HG02973 (cell line): ENCODE data around the gene CSNK2B.

Source experiments
- ATAC-seq: cut with Tn5 transposase; IDR thresholded peaks from one replicate; pipeline ENCODE4 v1.9.1; 2021; ENCODE audit warnings: moderate library complexity; ENCODE audit not compliant: unreplicated experiment

CSNK2B gene

DNA sequence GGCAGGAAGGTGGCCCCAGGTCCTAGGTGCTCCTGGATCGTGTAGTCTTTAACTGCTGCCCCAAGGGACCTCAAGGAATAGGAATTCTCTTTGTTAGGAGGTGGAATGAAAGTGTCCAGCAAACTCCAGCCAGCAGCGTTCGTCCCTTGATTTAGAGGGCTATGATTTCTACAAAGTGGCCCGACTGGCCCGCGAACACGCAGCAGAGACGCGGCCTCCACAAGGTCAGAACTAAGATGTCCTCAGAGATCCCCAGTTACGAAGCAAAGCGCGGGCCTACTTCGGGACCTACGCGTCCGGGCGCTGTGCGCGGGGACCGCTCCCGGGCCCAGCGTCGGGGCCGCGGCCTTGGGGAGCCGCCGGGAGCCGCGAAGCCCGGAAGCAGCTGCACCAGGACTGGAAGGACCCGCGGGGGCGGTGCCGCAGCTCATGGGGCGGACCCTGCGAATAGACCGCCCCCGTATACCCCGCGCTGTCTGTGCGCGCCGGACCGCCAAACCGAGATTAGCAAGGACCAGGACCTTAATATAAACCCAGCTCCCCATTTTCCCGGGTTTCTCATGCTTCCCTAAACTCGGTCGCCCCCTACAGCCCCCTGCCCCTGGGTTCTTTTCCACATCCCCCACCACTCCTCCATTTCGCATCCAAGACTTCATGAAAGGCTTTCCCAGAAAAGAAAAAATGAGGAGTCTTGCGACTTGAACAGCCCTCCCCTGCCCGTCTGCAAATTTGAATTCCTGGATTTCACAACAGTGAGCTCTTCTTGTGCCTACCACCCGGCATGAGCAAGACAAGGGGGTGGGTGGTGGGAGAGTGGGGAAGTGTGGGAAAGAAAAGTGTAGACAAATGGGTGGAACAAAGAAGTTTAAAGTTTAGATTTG lies 5.3 kb upstream of the CSNK2B start, which contains the start of gene C6orf47:
Gene C6orf47 (minus strand): TSS at position 398 of the 881 bp plus-strand sequence. CDS start 831 bp downstream, outside the sequence.
- ATAC-seq: peak; percentile 38

DNA sequence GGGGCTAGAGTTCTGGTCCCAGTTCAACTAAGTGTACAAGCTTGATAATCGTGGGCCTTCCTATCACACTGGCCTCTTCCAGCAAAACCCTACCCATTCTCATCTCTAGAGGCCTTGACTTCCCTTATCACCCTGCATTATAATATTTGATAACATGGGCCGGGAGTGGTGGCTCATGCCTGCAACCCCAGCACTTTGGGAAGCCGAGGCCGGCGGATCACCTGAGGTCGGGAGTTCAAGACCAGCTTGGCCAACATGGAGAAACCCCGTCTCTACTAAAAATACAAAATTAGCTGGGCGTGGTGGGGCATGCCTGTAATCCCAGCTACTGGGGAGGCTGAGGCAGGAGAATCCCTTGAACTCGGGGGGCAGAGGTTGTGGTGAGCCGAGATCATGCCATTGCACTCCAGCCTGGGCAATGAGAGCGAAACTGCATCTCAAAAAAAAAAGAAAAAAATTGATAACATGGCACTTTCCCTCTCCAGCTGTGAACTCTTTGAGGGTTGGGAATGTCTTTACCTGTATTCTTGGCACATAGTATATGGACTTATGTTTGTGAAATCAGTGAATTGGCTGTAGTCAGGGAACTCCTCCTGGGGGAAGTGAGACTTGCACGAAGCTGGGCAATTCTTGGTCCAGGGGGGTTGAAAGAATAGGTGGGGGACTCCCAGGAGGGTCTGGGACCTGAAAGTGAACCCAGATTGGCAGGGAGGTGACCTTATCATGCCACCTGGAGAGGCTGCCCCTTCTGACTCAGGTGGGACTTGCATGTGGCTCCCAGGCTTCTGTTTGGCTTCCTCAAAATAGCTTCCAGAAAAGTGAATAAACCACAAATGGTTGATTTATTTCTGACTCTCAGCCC lies 4.4 kb upstream of the CSNK2B start:
- no peak for ATAC-seq

DNA sequence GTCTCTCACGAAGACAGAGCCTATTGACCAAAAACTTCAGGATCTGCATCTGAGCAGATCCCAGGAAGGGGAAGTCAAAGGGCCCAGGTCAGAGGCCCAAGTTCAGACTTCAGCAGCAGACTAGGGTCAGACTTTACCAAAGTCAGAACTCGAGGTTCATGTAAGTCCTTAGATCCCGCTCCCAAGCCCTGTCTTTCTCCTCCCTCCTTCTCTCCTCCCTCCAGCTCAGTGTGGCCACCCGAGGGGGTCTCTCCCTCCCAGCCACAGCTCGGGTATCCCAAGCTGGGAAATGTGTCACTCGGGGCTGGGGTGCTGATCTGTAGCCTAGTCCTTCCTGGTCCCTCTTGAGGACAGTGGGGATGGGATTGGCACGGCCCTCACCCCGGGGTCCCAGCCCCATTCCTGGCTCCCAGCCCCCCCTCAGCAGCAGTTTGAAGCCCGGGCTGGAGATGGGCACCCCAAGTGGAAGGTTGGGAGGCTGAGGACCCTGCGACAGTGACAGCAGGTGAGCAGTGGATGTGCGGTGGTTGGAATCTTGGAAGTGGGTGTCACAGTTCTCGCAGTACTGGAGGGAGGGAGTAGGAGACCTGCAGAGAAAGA lies 3.7 kb upstream of the CSNK2B start:
- no peak for ATAC-seq

DNA sequence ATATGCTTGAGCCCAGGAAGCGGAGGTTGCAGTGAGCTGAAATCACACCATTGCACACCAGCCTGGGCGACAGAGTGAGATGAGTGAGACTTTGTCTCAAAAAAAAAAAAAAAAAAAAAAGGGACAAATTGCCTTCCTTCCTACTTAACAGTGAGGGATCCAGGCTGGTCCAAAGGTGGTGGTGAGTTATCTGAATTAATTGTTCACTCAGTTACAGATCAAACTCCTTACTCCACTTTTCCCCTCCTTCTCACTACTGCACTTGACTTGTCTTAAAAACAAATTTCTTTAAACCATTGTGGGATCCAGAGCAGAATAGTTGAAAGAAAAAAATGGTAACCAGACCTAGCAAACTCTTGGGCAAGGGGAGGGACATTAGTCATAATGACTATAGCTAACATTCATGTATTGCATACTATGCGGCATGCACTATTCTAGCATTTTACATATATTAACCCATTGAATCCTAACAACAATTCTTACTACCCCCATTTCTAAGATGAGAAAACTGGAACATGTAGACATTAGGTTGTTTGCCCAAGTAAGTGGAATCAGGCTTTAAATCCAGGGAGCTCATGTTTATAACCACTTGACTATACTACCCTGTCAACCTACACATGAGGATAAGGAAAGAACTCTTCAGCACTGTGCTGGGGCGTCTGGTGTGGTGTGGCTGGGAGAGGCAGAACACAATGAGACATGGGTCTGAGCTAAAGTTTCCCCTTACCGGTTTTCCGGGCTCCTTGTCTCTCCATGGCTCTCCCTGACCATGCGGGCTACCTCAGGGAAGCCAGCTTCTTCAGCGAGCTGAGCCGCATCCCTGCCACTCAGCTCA lies 2.5 kb upstream of the CSNK2B start:
- no peak for ATAC-seq

DNA sequence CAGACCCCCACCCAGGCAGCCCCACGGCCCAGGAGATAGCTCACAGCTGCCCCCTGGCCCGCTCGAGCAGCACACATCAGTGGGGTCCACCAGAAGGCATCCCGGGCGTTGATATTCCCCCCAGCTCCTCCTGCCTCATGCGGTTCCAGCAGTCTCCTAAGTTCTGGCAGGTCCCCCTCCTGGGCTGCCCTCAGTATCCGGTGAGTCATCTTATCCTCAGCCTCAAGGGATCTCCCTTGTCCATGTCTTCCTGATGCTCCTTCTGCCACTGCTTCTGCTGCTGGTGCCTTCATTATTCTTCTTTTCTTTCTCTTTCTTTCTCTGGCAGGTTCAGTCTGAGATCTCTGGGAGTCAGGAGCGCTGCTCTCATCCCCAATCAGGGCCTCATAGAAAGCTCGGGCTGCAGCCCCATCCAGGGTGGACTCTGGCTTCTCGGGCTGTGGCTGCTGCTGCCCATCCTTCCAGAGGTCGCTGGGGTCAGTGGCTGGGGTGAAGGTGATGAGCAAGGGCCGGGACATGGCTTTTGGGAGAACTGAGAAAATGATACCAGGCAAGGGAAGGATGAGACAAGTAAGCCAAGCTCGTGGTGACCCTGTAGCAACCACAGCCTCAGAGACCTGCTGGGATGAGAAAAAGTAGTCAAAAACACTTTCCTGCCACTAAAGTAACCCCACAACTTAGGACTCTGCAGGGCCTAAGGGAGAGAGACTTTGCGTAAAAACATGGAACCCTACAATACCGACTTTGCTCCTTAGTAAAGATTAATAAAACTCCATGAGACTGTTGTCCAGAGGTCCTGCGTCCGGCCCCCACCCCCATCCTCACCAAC lies 1.7 kb upstream of the CSNK2B start:
- ATAC-seq: no peak

DNA sequence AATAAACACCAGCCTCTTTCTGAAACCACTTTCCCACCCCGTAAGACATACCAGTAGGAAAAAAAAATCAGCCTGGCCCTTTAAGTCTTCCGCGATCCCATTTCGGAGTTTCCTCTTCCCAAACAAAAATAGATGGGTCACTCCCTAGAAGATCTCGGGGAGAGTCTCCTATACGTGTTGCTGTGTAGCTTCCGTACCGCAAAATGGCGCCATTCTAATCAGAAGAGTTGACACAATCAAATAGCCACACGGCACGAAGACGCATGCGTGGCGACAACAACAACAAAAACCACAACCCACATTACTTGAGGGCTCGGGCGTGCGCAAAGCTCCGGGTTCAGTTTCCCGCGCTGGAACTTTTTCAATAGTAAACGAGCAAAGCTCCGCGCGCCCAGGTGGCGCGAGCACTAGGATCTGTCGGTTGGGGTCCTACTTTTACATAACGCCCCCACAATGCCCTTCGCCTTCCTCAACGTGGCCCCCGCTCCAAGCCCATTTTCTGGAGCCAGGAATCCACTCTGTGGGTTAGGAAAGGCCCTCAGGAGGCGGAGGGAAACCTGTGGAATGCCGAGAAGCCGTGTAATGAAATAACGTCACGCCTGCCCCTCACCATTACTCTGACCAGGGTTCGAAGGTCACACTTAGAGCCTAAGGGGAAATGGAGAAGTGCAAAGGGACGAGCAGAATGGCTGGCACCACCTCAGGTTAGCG lies 935 bp upstream of the CSNK2B start, which contains the start of gene GPANK1:
Gene GPANK1 (minus strand): TSS at position 208 of the 711 bp plus-strand sequence. CDS start 519 bp downstream, outside the sequence.
- ATAC-seq: peak; percentile 29

DNA sequence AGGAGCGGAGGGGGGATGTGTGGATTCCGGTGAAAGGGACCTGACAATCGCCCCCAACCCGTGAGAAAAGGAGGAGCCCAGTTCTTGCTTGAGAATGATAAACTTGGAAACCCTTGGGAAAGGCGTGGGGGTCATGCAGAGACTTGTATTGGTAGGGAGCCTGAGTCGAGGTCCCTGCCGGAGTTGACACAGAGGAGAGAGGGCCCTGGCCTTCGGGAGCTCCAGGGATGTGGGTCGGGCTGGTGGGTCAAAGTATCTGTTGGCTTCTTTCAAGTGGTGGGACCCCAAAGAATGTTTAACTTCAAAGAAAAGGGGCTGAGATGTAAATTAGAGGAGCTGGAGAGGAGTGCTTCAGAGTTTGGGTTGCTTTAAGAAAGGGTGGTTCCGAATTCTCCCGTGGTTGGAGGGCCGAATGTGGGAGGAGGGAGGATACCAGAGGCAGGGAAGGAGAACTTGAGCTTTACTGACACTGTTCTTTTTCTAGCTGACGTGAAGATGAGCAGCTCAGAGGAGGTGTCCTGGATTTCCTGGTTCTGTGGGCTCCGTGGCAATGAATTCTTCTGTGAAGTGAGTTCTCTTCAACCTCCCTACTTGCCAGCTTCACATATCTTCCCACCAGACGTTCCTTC lies 571 bp downstream of the CSNK2B start:
- ATAC-seq: no peak

DNA sequence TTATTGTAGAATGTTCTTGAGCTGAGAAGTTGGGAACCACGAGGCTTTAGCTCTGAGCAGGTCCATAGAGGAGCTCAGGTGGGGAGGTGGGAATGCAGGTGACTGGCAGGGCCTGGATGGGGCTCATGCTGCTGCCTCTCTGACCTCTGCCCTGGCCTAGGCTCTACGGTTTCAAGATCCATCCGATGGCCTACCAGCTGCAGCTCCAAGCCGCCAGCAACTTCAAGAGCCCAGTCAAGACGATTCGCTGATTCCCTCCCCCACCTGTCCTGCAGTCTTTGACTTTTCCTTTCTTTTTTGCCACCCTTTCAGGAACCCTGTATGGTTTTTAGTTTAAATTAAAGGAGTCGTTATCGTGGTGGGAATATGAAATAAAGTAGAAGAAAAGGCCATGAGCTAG lies 3.8 kb downstream of the CSNK2B start, which contains the start of gene LY6G5B:
Gene LY6G5B (plus strand): TSS at position 301 of the 400 bp plus-strand sequence. CDS start 975 bp downstream, outside the sequence.
- ATAC-seq: no peak

DNA sequence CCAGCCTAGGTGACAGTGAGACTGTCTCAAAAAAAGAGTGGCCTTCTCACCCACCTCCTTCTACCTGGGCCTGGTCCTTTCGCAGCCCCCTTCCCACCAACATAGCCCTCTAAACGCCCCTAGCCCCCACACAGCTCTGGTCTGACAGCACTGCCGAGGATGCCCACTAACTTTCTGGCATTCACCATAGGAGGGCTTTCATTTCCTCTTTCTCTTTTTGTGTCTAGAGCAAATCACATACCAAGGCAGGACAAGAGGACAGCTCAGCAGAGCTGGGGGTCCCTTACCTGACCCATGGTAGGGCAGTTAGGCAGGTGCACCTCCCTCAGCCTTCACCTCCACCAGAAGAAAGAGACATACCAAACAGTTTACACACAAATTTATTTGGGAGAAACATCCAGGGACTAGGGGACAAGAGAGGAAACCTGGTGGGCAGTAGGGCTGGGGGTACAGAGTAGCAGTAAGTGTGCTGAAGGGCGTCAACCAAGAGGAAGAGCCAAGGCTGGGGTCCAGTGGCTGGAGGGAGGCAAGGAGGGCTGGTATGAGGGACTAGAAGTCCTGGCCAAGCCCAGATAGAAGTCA lies 10.5 kb downstream of the CSNK2B start:
- no peak for ATAC-seq

DNA sequence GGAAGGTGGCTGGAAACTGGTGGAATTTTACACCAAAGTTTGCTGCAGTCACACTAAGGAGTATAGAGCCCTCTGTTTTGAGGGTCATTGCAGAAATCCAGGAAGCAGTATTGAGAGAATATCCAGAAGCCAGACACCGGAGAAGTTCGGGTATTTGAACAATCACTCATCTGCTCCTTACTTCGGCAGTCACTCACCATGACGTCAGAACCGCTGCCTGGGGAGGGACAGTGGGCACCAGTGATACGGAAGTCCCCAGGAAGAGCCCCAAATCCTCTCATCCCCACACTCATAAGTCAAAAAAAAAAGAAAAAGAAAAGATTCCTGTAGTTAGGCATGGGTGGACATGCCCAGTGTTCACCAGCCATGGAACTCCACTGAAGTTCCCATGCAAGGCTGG lies 11.0 kb downstream of the CSNK2B start:
- ATAC-seq: no peak

DNA sequence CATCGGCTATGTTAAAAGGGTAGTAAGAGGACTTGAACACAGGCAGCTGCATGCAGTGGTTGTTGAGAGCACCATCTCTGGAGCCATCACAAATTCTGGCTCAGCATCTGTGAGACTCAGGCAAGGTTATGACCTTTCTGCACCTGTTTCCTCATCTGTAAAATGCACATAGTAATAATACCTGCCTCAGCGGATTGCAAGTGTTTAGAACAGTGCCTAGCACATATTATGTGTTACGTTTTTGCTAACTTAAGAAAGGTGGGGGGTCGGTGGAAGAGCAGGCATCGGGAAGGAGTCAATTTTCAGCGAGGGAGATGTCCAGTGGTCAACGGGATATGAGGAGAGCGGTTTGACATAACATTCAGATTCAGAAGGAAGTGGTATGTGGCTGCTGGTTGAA lies 12.1 kb downstream of the CSNK2B start:
- no peak for ATAC-seq

DNA sequence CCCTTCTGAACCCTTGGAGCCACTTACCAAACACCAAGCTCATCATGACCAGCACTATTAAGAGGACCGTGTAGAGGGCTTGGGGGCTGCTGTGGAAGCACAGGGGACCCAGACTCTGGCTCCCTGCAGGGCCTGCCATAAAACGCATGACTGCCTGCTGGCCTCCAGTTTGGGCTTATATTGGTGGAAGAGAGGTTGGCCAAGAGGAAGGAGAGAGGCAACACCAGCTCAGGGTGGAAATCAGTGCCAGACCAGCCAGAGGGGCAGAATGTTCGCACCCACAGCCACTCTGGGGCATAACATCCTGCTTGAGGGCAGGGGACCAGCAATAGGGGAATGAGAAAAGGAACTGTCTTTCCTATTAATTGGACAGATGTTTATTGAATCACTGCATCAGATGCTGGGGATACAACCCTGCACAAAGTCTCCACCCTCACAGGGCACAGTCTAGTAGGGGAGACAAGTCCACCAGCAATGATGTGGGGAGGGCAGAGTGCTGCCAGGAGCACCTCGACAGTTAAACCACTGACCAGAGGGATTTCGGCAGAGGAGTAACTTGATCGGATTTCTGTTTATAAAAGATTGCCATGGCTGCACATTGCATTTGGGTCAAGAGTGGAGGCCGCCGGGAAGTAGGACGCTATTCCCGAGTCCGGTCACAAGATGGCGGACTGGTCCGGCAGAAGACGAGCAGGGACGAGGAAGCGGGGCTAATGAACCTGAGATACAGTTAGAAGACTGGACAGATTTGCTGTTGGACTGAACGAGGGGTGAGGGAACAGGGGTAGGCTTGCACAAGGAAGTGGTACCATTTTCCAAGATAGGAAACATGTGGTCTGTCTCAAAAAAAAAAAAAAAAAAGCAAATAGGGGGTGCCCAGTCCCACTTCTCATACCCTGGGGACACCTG lies 14.6 kb downstream of the CSNK2B start, which contains the start of gene LY6G5C:
Gene LY6G5C (minus strand): TSS at position 842 of the 909 bp plus-strand sequence. CDS start 694 bp downstream, at position 148.
- no peak for ATAC-seq

DNA sequence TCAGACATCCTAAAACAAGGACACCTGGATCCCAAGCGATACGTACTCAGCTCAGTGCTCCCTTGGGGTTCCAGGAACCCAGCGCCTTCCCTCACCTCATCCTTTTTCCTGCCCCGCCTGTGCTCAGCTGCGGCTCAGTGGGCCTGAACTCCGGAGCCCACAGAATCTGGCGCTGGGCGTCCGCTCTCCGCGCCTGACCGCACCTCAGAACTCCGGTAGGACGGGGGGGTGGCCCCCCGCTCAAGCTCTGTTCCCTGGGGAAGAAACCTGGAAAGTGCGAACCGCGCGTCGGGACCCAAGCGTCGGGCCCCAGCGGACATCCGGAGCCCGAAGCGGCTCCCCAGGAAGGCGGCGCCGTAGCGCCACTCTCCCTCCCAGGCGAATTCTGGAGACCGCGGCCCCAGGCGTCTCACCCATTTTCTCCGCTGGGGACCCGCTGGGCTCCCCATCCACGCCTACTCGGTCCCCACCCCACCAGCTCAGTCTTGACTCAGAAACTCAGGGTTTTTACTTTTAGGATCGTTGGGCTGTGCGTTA lies 15.3 kb downstream of the CSNK2B start:
- no peak for ATAC-seq

DNA sequence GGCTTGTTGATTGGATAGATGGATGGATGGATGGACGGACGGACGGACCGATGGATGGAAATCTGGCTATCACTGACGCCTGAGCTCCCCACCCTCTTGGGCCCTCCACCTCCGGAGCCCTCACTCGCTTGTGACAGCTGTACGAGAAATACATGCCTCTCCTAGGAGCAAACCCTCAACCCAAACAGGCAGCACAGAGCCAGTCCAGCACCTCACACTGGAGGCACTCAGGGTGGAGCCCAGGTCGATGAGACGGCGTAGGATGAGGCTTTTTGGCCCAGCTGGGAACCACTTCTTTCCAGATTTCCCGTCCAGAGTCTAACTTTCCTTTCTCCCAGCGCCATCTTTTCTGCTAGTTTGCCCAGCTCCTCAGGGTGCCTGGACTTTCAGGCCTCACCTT lies 17.7 kb downstream of the CSNK2B start:
- ATAC-seq: no peak

DNA sequence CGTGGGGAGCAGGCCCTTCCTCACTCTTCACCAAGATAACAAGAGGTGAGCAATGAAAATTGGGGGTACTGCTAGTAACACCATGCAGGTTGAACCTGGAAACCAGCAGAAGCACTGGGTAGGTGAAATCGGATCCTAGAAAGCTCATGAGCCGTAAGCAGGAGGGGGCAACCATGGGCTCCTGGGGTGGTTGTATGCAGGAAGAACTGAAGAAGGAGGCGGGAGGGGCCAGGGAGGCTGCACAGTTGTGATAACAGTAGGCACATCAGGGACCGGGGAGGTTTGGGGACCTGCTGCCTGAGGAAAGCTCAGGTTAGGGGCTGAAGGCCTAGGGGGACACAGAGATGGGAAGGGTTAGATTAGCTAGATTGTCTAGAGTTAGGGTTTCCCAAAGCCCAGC lies 20.6 kb downstream of the CSNK2B start:
- no peak for ATAC-seq

DNA sequence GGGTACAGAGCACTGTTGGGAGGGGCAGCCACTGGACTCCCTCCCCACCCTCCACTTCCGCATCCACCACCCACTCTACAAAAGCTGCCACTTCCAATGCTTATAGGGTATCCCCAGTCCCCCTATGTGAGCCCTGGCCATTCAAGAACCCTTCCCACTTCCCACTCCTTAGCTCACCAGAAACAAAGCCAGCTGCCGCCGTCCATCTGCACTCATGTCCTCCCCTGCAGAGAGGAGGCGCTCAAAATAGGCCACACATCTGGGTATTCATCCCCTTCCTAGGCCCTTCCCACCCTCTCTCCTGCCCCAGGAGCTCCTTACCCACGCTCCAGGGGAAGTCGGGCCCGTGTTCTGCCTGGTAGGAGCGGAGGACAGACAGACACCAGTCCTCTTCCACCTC lies 21.4 kb downstream of the CSNK2B start:
- ATAC-seq: no peak
